Liver (tissue), 2 donors: ENCODE data around the gene TFF1.

Source experiments
- FOXA1 ChIP-seq: IDR thresholded peaks from 2 replicates; pipeline ENCODE4 v1.6.1; 2016; ENCODE audit warnings: antibody characterized with exemption
- MAX ChIP-seq: IDR thresholded peaks from 2 replicates; pipeline ENCODE4 v1.6.1; 2016; ENCODE audit warnings: antibody characterized with exemption
- YY1 ChIP-seq: IDR thresholded peaks from 2 replicates; pipeline ENCODE4 v1.6.1; 2016; ENCODE audit warnings: antibody characterized with exemption, mild to moderate bottlenecking
- TF ChIP-seq, protein P1 (sequence below): fragments of 150-350 bp; IDR thresholded peaks from 2 replicates; pipeline ENCODE4 v1.5.1; 2017; ENCODE audit warnings: improper control_type of control experiment, low read depth, low read length; ENCODE audit not compliant: missing input control
- TF ChIP-seq, protein P2 (sequence below): IDR thresholded peaks from 2 replicates; pipeline ENCODE4 v1.6.1; 2016; ENCODE audit warnings: antibody characterized with exemption, mild to moderate bottlenecking
- donor health status: healthy.

DNA sequence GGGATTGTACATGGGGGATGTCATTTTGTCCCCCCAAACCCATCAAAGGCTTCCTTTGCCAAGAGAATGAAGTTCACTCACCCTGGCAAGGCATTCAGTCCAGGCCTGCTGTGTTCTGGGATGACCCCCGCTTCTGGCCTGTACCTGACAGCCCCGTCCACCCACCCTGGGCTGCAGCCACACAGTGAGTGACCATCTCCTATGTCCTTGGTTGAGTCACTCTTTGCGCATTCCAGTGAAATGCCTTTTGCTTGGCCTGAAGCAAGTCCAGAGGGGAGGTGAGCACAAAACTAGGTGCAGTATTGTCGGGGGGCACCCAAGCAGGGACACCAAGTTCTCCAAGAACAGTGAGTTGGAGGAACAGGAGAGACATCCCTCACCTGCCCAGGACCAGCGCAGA lies 19.3 kb upstream of the TFF1 start:
- TF ChIP-seq, protein P1, sequence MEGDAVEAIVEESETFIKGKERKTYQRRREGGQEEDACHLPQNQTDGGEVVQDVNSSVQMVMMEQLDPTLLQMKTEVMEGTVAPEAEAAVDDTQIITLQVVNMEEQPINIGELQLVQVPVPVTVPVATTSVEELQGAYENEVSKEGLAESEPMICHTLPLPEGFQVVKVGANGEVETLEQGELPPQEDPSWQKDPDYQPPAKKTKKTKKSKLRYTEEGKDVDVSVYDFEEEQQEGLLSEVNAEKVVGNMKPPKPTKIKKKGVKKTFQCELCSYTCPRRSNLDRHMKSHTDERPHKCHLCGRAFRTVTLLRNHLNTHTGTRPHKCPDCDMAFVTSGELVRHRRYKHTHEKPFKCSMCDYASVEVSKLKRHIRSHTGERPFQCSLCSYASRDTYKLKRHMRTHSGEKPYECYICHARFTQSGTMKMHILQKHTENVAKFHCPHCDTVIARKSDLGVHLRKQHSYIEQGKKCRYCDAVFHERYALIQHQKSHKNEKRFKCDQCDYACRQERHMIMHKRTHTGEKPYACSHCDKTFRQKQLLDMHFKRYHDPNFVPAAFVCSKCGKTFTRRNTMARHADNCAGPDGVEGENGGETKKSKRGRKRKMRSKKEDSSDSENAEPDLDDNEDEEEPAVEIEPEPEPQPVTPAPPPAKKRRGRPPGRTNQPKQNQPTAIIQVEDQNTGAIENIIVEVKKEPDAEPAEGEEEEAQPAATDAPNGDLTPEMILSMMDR = no peak
- TF ChIP-seq MAX (no peak), FOXA1 (no peak), YY1 (no peak)
- TF ChIP-seq, protein P2, sequence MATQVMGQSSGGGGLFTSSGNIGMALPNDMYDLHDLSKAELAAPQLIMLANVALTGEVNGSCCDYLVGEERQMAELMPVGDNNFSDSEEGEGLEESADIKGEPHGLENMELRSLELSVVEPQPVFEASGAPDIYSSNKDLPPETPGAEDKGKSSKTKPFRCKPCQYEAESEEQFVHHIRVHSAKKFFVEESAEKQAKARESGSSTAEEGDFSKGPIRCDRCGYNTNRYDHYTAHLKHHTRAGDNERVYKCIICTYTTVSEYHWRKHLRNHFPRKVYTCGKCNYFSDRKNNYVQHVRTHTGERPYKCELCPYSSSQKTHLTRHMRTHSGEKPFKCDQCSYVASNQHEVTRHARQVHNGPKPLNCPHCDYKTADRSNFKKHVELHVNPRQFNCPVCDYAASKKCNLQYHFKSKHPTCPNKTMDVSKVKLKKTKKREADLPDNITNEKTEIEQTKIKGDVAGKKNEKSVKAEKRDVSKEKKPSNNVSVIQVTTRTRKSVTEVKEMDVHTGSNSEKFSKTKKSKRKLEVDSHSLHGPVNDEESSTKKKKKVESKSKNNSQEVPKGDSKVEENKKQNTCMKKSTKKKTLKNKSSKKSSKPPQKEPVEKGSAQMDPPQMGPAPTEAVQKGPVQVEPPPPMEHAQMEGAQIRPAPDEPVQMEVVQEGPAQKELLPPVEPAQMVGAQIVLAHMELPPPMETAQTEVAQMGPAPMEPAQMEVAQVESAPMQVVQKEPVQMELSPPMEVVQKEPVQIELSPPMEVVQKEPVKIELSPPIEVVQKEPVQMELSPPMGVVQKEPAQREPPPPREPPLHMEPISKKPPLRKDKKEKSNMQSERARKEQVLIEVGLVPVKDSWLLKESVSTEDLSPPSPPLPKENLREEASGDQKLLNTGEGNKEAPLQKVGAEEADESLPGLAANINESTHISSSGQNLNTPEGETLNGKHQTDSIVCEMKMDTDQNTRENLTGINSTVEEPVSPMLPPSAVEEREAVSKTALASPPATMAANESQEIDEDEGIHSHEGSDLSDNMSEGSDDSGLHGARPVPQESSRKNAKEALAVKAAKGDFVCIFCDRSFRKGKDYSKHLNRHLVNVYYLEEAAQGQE = no peak
